Fibroblast of gingiva (primary cell): Measurements from ENCODE around the gene DDX25.

Source experiments
- DNase-seq: peaks from one replicate; pipeline ENCODE4 v3.0.0-alpha.2; 2011; ENCODE audit warnings: low read depth

DDX25 gene

GRCh38 chr11:125935618-125936199 lies 31.4 kb downstream of the DDX25 start:
- DNase-seq, result peak; percentile 5

- no peak for DNase-seq
Observed at GRCh38 chr11:125938418-125938817, 34.1 kb downstream of the DDX25 start.

- DNase-seq, result no peak
Observed at GRCh38 chr11:125939081-125939521, 34.8 kb downstream of the DDX25 start.

- DNase-seq, result no peak
Observed at GRCh38 chr11:125940145-125940544, 35.8 kb downstream of the DDX25 start.

- no peak for DNase-seq
Observed at GRCh38 chr11:125941267-125941618, 36.9 kb downstream of the DDX25 start.

GRCh38 chr11:125941619-125942611 lies 37.6 kb downstream of the DDX25 start:
- no peak for DNase-seq

GRCh38 chr11:125942771-125943428 lies 38.6 kb downstream of the DDX25 start:
- no peak for DNase-seq

GRCh38 chr11:125943661-125944349 lies 39.5 kb downstream of the DDX25 start:
- no peak for DNase-seq

- no peak for DNase-seq
Observed at GRCh38 chr11:125944350-125945010, 40.2 kb downstream of the DDX25 start.

GRCh38 chr11:125945011-125945796 lies 40.9 kb downstream of the DDX25 start:
- DNase-seq, result no peak

- no peak for DNase-seq
Observed at GRCh38 chr11:125945797-125946520, 41.7 kb downstream of the DDX25 start, which contains the start of gene VSIG10L2. Gene VSIG10L2 (plus strand): TSS chr11:125946044. CDS start chr11:125946056, 12 bp downstream.

GRCh38 chr11:125946712-125947418 lies 42.6 kb downstream of the DDX25 start:
- DNase-seq, result no peak

- DNase-seq, result no peak
Observed at GRCh38 chr11:125947419-125948277, 43.3 kb downstream of the DDX25 start.

GRCh38 chr11:125948278-125949051 lies 44.2 kb downstream of the DDX25 start:
- no peak for DNase-seq

GRCh38 chr11:125949271-125950177 lies 45.2 kb downstream of the DDX25 start:
- no peak for DNase-seq

GRCh38 chr11:125950178-125950490 lies 45.8 kb downstream of the DDX25 start:
- no peak for DNase-seq
